Mesothelial cell of epicardium (in vitro differentiated cells): ENCODE measurements around the gene EPHA10. TPM values are rescaled to one million over a fixed set of nuclear protein-coding genes. Genes with fewer than 3 reads are reported as not detected.

Experiments used
- DNase-seq, 2 experiments: peaks; one replicate each; pipeline ENCODE4 v3.0.0; 2021; ENCODE audit warnings: low spot score in 2 of 2; ENCODE audit not compliant: unreplicated experiment in 2 of 2
- H3K27ac Mint-ChIP-seq: 2 replicates; pipeline ENCODE4 v1.8.0; 2021; ENCODE audit warnings: mixed read lengths
- H3K27me3 Mint-ChIP-seq: 2 replicates; pipeline ENCODE4 v1.8.0; 2021; ENCODE audit warnings: low read depth, mixed read lengths
- H3K36me3 Mint-ChIP-seq: 2 replicates; pipeline ENCODE4 v1.8.0; 2021; ENCODE audit warnings: mixed read lengths
- H3K4me1 Mint-ChIP-seq: 2 replicates; pipeline ENCODE4 v1.8.0; 2021; ENCODE audit warnings: mixed read lengths
- H3K4me3 Mint-ChIP-seq: 2 replicates; pipeline ENCODE4 v1.8.0; 2021; ENCODE audit warnings: mild to moderate bottlenecking, moderate library complexity, mixed read lengths
- H3K9me3 Mint-ChIP-seq: 2 replicates; pipeline ENCODE4 v1.8.0; 2021; ENCODE audit warnings: mixed read lengths
- CTCF ChIP-seq: fragments of 200-600 bp; sonication (generic); IDR thresholded peaks from one replicate; pipeline ENCODE4 v1.5.0; 2021; ENCODE audit warnings: antibody characterized with exemption; ENCODE audit not compliant: unreplicated experiment
- total RNA-seq: library from RNA; stranded (reverse); gene quantifications from 3 replicates; pipeline ENCODE4 v1.2.1, GENCODE V29; 2021

Gene EPHA10
- total RNA-seq, 1 donor from 2014 or later = 0.18 TPM

GRCh38 chr1:37697737-37698136 lies 67.2 kb downstream of the EPHA10 start:
- no peaks in the 10 kb centered on the region for H3K27me3 Mint-ChIP-seq
- H3K9me3 Mint-ChIP-seq = no peaks in the 10 kb centered on the region
- peaks cover under 1% of the 10 kb centered on the region for H3K4me1 Mint-ChIP-seq
- H3K36me3 Mint-ChIP-seq = peaks cover 24% of the 10 kb centered on the region
- no peak overlapping the region for H3K27ac Mint-ChIP-seq
- no peak overlapping the region for H3K4me3 Mint-ChIP-seq
- DNase-seq = no peak
- TF ChIP-seq CTCF = no peak

GRCh38 chr1:37697090-37697489 lies 67.8 kb downstream of the EPHA10 start:
- no peak for TF ChIP-seq CTCF
- H3K36me3 Mint-ChIP-seq = peaks cover 21% of the 10 kb centered on the region

GRCh38 chr1:37692834-37693175 lies 72.1 kb downstream of the EPHA10 start:
- no peak overlapping the region for H3K27ac Mint-ChIP-seq

More at GRCh38 chr1:37697090-37697489, 67.8 kb downstream of the EPHA10 start:
- DNase-seq = no peak
- H3K27ac Mint-ChIP-seq = no peak overlapping the region
- no peaks in the 10 kb centered on the region for H3K27me3 Mint-ChIP-seq
- no peaks in the 10 kb centered on the region for H3K9me3 Mint-ChIP-seq
- no peak overlapping the region for H3K4me3 Mint-ChIP-seq
- peaks cover 3% of the 10 kb centered on the region for H3K4me1 Mint-ChIP-seq

GRCh38 chr1:37692078-37692833 lies 72.7 kb downstream of the EPHA10 start, which contains the start of gene CDCA8:
Gene CDCA8 (plus strand): TSS chr1:37692516. CDS start chr1:37692691, 175 bp downstream.
- H3K4me3 Mint-ChIP-seq = peak within 1 kb of the TSS; percentile 99
- H3K27me3 Mint-ChIP-seq = no peaks in the 10 kb centered on the region
- DNase-seq = peak; percentile 96 to 98
- peaks cover 4% of the 10 kb centered on the region for H3K36me3 Mint-ChIP-seq
- peak; percentile 63 for TF ChIP-seq CTCF
- peak within 1 kb of the TSS; percentile 95 for H3K27ac Mint-ChIP-seq
- peaks cover 33% of the 10 kb centered on the region for H3K4me1 Mint-ChIP-seq
- no peaks in the 10 kb centered on the region for H3K9me3 Mint-ChIP-seq

More at GRCh38 chr1:37692834-37693175, 72.1 kb downstream of the EPHA10 start:
- Mint-ChIP-seq H3K27me3 (no peaks in the 10 kb centered on the region), H3K4me3 (peak overlapping the region; percentile 99), H3K36me3 (peaks cover 4% of the 10 kb centered on the region), H3K9me3 (no peaks in the 10 kb centered on the region), H3K4me1 (peaks cover 33% of the 10 kb centered on the region)
- TF ChIP-seq CTCF = no peak
- no peak for DNase-seq

GRCh38 chr1:37691497-37692077 lies 73.3 kb downstream of the EPHA10 start:
- no peaks in the 10 kb centered on the region for H3K9me3 Mint-ChIP-seq
- TF ChIP-seq CTCF = no peak
- peak; percentile 38 to 57 for DNase-seq
- H3K27me3 Mint-ChIP-seq = no peaks in the 10 kb centered on the region
- H3K4me1 Mint-ChIP-seq = peaks cover 33% of the 10 kb centered on the region
- peak overlapping the region; percentile 95 for H3K27ac Mint-ChIP-seq
- H3K4me3 Mint-ChIP-seq = peak overlapping the region; percentile 99
- H3K36me3 Mint-ChIP-seq = peaks cover 5% of the 10 kb centered on the region
